Body of pancreas (tissue), 4 donors: Measurements from ENCODE around the gene RNF41. TPM values are rescaled to one million over a fixed set of nuclear protein-coding genes. Genes with fewer than 3 reads are reported as not detected.

Experiments
- ATAC-seq: fragments of 150-250 bp; one replicate; pipeline ENCODE4 v1.9.1; 2016
- DNase-seq, 4 donors: peaks; one replicate each; pipeline ENCODE4 v3.0.0-alpha.2; 2019
- H3K27ac ChIP-seq, 4 donors: fragments of 200-600 bp; sonication (generic); 1 replicate in 3 of 4; 2 replicates in 1 of 4; pipeline versions ENCODE4 v1.5.1 to v1.6.1; 2016 to 2019; ENCODE audit warnings: mild to moderate bottlenecking in 1 of 4, mixed read lengths in 1 of 4, moderate library complexity in 1 of 4
- H3K27me3 ChIP-seq, 2 donors: fragments of 200-600 bp; sonication (generic); one replicate each; pipeline ENCODE4 v1.6.0; 2016; ENCODE audit warnings: mild to moderate bottlenecking in 1 of 2
- H3K36me3 ChIP-seq, 2 donors: fragments of 200-600 bp; sonication (generic); replicated peaks in 1 of 2; 2 replicates each; pipeline ENCODE4 v1.5.1; 2016; ENCODE audit warnings: low read depth in 2 of 2; ENCODE audit not compliant: insufficient read depth in 1 of 2
- H3K4me1 ChIP-seq: fragments of 200-600 bp; sonication (generic); one replicate; pipeline ENCODE4 v1.6.0; 2016
- H3K4me3 ChIP-seq, 2 donors: fragments of 200-600 bp; sonication (generic); 1 replicate in 1 of 2; 2 replicates in 1 of 2; pipeline ENCODE4 v1.5.1; 2016 to 2019
- H3K9me3 ChIP-seq, 3 donors: fragments of 200-600 bp; sonication (generic); 1 replicate in 2 of 3; 2 replicates in 1 of 3; pipeline ENCODE4 v1.5.1; 2016
- CTCF ChIP-seq, 7 experiments: fragments of 450-650 bp in 4 of 7; fragments of 200-600 bp in 3 of 7; sonication (generic) in 3 of 7; IDR thresholded peaks; one replicate each; pipeline ENCODE4 v1.5.1; 2016 to 2019; ENCODE audit warnings: antibody characterized with exemption in 7 of 7
- POLR2A ChIP-seq, 3 donors: fragments of 450-650 bp; IDR thresholded peaks; one replicate each; pipeline ENCODE4 v1.6.1; 2016; ENCODE audit warnings: antibody characterized with exemption in 3 of 3, mild to moderate bottlenecking in 2 of 3
- WGBS, 2 donors: methylation state at CpG; one replicate each; pipeline ENCODE4 v1.1.5; 2017; 5-methylcytosine and 5-hydroxymethylcytosine counted together
- intact Hi-C: fragments of 100-400 bp; cut with DNase I; formaldehyde crosslinking; loops from one replicate; pipeline ENCODE4 v1.15.1; 2023
- total RNA-seq, 2 donors: library from RNA; depleted of rRNA; stranded (reverse); fragments of >200 nt; gene quantifications; one replicate each; pipeline ENCODE4 v1.1.0, GENCODE V29; 2016

Gene RNF41
- total RNA-seq, 2 donors from 2014 or later = 13.2 TPM

DNA sequence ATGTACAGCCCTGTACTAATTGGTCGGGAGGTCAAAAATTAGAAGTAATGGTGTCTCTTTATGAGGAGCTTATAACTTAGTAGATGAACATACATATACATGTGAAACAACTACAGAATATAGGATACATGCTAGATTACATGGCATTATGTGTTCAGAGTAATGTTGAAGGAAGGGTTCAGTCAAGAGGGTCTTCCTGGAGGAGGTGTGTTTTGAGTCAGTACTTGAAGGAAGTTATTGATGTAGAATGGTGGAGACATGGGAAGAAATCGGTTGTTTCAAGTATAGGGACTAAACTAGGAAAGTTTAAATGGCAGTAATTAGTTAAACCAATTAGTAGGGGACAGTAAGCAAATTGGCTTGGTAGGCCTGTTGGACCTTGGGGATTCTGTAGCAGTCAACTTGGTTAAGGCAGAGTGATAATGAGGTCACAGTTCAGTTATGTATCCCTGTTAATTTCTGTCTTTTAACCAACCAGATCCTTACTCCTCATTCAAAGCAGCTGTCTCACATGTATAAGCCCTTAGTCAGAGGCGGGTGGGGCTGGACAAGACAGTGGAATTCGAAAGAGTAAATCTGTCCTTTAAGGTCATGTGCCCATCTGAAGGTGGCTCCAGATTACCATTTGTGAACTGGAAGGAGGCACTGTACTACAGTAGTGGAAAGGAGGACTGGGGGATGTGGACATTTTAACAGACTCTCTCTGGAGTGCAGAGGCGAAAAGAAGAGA is 39.9 kb upstream of the RNF41 start:
- 82 to 83% methylated on average over 5 of the region's 5 CpGs for WGBS, 2 donors
- TF ChIP-seq POLR2A (IDR thresholded peaks at IDR 0.05) (no peak), CTCF (IDR thresholded peaks at IDR 0.05) (no peak)
- ATAC-seq = no peak

DNA sequence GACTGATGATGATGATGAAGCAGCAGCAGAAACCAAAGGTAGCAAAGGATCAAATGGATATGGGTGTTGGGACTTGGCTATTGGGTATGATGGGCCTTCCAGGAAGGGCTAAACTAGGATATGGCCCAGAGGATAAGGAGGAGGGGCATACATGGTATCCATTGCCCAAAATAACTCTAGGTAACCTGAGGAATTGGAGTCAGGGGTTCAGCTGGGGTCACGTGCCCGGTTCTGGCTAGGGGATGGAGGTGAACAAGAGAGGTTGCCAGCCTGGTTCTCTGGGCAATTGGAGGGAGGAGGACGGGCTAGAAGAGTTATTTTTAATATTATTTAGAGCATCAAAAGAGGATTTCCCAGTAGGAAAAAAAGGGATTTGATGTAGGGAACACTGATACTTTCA is 39.2 kb upstream of the RNF41 start:
- ATAC-seq = no peak
- intact Hi-C loops = no loop called here
- WGBS, 2 donors = 80 to 85% methylated on average over 3 of the region's 3 CpGs

More for the DNA sequence above, 39.9 kb upstream of the RNF41 start:
- intact Hi-C loops = no loop called here
- H3K27ac ChIP-seq = no peak overlapping the region
- no peak overlapping the region for H3K4me3 ChIP-seq
- H3K27me3 ChIP-seq = no peaks in the 10 kb centered on the region
- no peaks in the 10 kb centered on the region for H3K9me3 ChIP-seq
- no peaks in the 10 kb centered on the region for H3K36me3 ChIP-seq
- H3K4me1 ChIP-seq = peaks cover 19% of the 10 kb centered on the region
- no peak for DNase-seq

GRCh38 chr12:56260380-56260779 is 38.7 kb upstream of the RNF41 start:
- WGBS, 2 donors = 91 to 93% methylated on average over 8 of the region's 8 CpGs
- H3K27ac ChIP-seq = no peak overlapping the region
- TF ChIP-seq CTCF (IDR thresholded peaks at IDR 0.05) (no peak), POLR2A (IDR thresholded peaks at IDR 0.05) (no peak)
- H3K4me3 ChIP-seq = no peak overlapping the region
- intact Hi-C loops = no loop called here
- no peak for DNase-seq
- H3K9me3 ChIP-seq = no peaks in the 10 kb centered on the region
- H3K4me1 ChIP-seq = peaks cover 27% of the 10 kb centered on the region
- no peak for ATAC-seq
- no peaks in the 10 kb centered on the region for H3K36me3 ChIP-seq
- H3K27me3 ChIP-seq = no peaks in the 10 kb centered on the region

More for the DNA sequence above, 39.2 kb upstream of the RNF41 start:
- no peaks in the 10 kb centered on the region for H3K9me3 ChIP-seq
- no peaks in the 10 kb centered on the region for H3K27me3 ChIP-seq
- no peak for DNase-seq
- H3K4me1 ChIP-seq = peaks cover 22% of the 10 kb centered on the region
- H3K4me3 ChIP-seq = no peak overlapping the region
- H3K27ac ChIP-seq = no peak overlapping the region
- no peak for TF ChIP-seq CTCF (IDR thresholded peaks at IDR 0.05)
- no peak for TF ChIP-seq POLR2A (IDR thresholded peaks at IDR 0.05)
- H3K36me3 ChIP-seq = no peaks in the 10 kb centered on the region

- Histone ChIP-seq H3K36me3 (peaks cover 0 to 9% of the 10 kb centered on the region in 2 donors), H3K4me3 (peak overlapping the region; percentile 21 to 42), H3K27me3 (no peaks in the 10 kb centered on the region), H3K9me3 (no peaks in the 10 kb centered on the region), H3K27ac (peak overlapping the region; percentile 76 to 89 (median 86)), H3K4me1 (peaks cover 27% of the 10 kb centered on the region)
- DNase-seq (no peak), ATAC-seq (no peak)
- intact Hi-C loops = no loop called here
- WGBS, 2 donors = 10% methylated on average over 8 to 9 of the region's 9 CpGs
- TF ChIP-seq CTCF (IDR thresholded peaks at IDR 0.05) (no peak), POLR2A (IDR thresholded peaks at IDR 0.05) (no peak)
Measured at GRCh38 chr12:56258820-56259183, 37.1 kb upstream of the RNF41 start.
